BJ (cell line): Measurements from ENCODE around the gene CUL3. TPM values are rescaled to one million over a fixed set of nuclear protein-coding genes. Genes with fewer than 3 reads are reported as not detected.
"Not testable (repeated sequence)": the region's sequence is repeated elsewhere in the genome, so short reads cannot be mapped to it uniquely, and the experiment has no call there.

Experiments
- CTCF ChIA-PET: fragments of 350-600 bp; formaldehyde crosslinking; extraction: SDS; loops from one replicate; lab custom pipeline; 2021; ENCODE audit warnings: antibody characterized with exemption, inconsistent platforms; lab: Yijun Ruan, JAX
- POLR2A ChIA-PET: fragments of 300-600 bp; sonication (Branson Sonifier 250); formaldehyde crosslinking; extraction: SDS; loops from one replicate; lab custom pipeline; 2021; ENCODE audit warnings: antibody characterized with exemption; lab: Charles Lee
- DNase-seq: peaks from one replicate; pipeline ENCODE4 v3.0.0-alpha.2; 2011; ENCODE audit warnings: low read depth
- H3K27me3 ChIP-seq: 2 replicates; pipeline ENCODE4 v1.6.0; 2011; ENCODE audit warnings: low read length; ENCODE audit not compliant: control insufficient read depth, insufficient read depth
- H3K36me3 ChIP-seq: 2 replicates; pipeline ENCODE4 v1.5.1; 2011; ENCODE audit warnings: low read length; ENCODE audit not compliant: control insufficient read depth, insufficient read depth
- H3K4me3 ChIP-seq: 2 replicates; pipeline ENCODE4 v1.5.1; 2011; ENCODE audit warnings: low read depth, mild to moderate bottlenecking, control low read depth, low read length
- polyA plus RNA-seq: library from polyadenylated mRNA; depleted of rRNA; stranded (reverse); fragments of >200 nt; gene quantifications from 2 replicates; pipeline ENCODE4 v1.2.3, GENCODE V29; 2011
- TF ChIP-seq, protein P1 (sequence below): IDR thresholded peaks from 2 replicates; pipeline ENCODE4 v1.5.1; 2011; ENCODE audit warnings: low read depth, mild to moderate bottlenecking, control low read depth, inconsistent platforms, low read length, moderate library complexity; ENCODE audit not compliant: insufficient read depth

Gene CUL3
- polyA plus RNA-seq, 1 experiment: 12.8 TPM

DNA sequence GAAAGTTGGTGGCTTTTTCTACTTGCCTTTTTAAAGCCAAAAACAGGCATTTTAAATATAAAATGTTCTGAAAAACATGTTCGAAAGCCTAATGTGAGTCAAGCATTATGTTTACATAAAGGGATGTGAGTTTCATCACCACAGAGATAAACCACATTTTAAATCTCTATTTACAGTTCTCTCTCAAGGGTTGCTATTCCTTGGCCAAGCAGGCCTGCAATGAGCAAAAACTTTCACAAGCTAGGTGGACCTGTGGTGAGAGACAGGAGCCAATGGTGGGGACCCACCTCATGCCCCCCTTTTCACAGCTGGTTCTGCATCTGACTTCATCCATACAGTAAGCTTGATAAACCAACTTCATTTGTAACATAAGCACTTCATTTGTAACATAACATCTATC lies 65.1 kb downstream of the CUL3 start:
- POLR2A ChIA-PET: no interaction called here

DNA sequence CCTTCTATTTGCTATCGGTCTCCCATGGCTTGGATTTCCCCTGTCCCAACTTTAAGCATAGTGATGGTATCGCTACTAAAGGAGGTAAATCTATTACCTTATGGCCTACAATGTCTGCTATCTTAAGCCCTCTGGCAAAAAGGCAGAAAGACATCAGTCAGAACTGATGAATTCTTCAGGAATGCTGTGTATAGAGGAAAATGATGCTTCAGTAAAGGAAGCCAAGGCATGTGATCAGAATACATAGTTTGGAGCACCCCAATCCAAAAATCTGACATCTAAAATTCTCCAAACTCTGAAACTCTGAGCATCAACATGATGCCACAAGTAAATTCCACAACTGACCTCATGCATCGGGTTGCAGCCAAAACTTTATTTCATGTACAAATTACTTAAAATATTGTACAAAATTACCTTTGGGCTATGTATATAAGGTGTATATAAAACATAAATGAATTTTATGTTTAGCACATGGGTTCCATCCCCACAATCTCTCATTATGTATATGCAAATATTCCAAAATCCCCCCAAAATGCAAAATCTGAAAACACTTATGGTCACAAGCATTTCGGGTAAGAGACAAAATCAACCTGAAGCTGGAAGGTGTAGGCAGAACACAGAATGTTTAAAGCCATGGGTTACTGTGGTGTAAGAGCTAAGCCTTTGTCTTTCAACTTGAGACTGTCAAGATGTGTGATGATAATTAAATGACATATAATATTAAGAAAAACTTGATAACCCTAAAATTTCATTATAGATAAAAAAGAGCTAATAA lies 66.2 kb downstream of the CUL3 start:
- Histone ChIP-seq H3K27me3 (no peaks in the 10 kb centered on the region), H3K4me3 (no peak overlapping the region), H3K36me3 (no peaks in the 10 kb centered on the region)
- ChIA-PET CTCF (no interaction called here), POLR2A (no interaction called here)
- TF ChIP-seq, protein P1, sequence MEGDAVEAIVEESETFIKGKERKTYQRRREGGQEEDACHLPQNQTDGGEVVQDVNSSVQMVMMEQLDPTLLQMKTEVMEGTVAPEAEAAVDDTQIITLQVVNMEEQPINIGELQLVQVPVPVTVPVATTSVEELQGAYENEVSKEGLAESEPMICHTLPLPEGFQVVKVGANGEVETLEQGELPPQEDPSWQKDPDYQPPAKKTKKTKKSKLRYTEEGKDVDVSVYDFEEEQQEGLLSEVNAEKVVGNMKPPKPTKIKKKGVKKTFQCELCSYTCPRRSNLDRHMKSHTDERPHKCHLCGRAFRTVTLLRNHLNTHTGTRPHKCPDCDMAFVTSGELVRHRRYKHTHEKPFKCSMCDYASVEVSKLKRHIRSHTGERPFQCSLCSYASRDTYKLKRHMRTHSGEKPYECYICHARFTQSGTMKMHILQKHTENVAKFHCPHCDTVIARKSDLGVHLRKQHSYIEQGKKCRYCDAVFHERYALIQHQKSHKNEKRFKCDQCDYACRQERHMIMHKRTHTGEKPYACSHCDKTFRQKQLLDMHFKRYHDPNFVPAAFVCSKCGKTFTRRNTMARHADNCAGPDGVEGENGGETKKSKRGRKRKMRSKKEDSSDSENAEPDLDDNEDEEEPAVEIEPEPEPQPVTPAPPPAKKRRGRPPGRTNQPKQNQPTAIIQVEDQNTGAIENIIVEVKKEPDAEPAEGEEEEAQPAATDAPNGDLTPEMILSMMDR: no peak
- DNase-seq: peak; percentile 12

More for the DNA sequence above, 65.1 kb downstream of the CUL3 start:
- TF ChIP-seq, protein P1: no peak
- no peaks in the 10 kb centered on the region for H3K27me3 ChIP-seq
- H3K4me3 ChIP-seq: no peak overlapping the region
- no peaks in the 10 kb centered on the region for H3K36me3 ChIP-seq
- peak; percentile 44 for DNase-seq
- CTCF ChIA-PET: no interaction called here

DNA sequence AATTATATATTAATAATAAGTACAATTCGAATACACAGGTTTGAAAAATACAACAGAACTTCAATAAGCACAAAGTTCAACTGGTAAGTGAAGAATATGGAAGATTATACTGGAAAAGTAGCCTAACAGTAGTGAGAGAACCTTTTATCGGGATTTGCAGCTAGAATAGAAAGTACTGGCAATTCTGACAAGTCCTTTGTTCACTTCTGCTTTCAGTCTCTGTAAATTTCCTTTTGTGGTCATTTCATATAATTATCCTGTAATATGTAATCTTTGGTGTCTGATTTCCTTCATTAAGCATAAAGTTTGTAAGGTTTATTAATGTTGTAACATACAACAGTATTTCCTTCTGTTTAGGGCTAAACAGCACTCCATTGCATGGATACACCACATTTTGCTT lies 67.2 kb downstream of the CUL3 start:
- H3K4me3 ChIP-seq: no peak overlapping the region
- no peaks in the 10 kb centered on the region for H3K36me3 ChIP-seq
- TF ChIP-seq, protein P1: no peak
- DNase-seq: no peak
- CTCF ChIA-PET: no interaction called here
- POLR2A ChIA-PET: no interaction called here
- no peaks in the 10 kb centered on the region for H3K27me3 ChIP-seq

DNA sequence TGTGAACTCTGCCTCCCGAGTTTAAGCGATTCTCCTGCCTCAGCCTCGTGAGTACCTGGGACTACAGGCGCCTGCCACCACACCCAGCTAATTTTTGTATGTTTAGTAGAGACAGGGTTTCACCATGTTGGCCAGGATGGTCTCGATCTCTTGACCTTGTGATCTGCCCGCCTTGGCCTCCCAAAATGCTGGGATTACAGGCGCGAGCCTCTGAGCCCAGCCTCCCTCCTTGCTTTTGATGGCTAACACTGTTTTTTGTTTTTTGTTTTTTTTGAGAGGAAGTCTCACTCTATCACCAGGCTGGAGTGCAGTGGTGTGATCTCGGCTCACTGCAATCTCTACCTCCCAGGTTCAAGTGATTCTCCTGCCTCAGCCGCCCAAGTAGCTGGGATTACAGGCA lies 68.8 kb downstream of the CUL3 start:
- POLR2A ChIA-PET, H3K36me3 ChIP-seq, H3K4me3 ChIP-seq, CTCF ChIA-PET, DNase-seq, H3K27me3 ChIP-seq: not testable (repeated sequence)

DNA sequence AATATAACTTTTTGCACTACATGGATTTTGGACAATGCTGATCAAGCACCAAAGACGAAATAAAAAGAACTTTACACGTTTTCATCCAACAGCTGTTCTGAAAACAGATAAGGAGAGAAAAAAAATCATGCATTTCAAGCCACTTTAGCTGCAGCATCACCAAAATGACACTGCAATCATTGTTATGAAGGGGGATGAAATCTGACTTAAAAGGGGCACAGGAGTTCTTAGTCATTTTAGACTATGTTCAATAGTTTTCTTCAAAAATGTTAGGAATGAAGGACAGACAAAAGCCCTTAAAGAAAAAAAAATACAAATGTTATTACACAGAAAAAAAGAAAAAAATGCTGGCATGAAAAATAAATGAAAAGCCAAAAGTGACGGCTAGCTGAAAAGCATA lies 71.2 kb downstream of the CUL3 start:
- DNase-seq: no peak
- no peak overlapping the region for H3K4me3 ChIP-seq
- no peaks in the 10 kb centered on the region for H3K27me3 ChIP-seq
- ChIA-PET CTCF (no interaction called here), POLR2A (no interaction called here)
- H3K36me3 ChIP-seq: no peaks in the 10 kb centered on the region
- TF ChIP-seq, protein P1: no peak

DNA sequence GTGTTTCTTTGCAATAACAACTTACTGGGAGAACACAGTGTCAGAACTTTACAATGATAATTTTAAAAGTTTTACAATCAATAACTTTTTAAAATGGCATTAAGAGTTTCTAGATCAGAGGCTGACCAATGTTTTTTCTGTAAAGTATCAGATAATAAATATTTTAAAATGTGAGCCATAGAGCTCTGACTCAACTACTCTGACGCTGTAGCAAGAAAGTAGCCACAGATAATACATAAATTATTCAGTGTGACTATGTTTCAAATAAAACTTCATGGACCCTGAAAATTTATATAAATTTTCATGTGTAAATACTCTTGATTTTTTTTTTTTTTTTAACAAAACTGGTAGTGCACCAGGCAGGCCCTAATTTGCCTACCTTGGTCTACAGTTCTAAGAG lies 77.4 kb downstream of the CUL3 start:
- CTCF ChIA-PET: no interaction called here
- no peak overlapping the region for H3K4me3 ChIP-seq
- no peaks in the 10 kb centered on the region for H3K27me3 ChIP-seq
- H3K36me3 ChIP-seq: peaks cover 6% of the 10 kb centered on the region
- POLR2A ChIA-PET: no interaction called here
- no peak for DNase-seq
- TF ChIP-seq, protein P1: no peak
